Neural cell (in vitro differentiated cells): ENCODE data around the gene ELMO1. TPM values are rescaled to one million over a fixed set of nuclear protein-coding genes. Genes with fewer than 3 reads are reported as not detected.

Experiments used
- H2AFZ ChIP-seq: fragments of 200-600, 300-800 bp; sonication (generic), shearing (Covaris generic); 2 replicates; pipeline ENCODE4 v1.6.0; 2014; ENCODE audit warnings: low read depth, mild to moderate bottlenecking, antibody characterized with exemption, low read length, moderate library complexity
- H3F3A ChIP-seq: fragments of 200-600 bp; shearing (Covaris generic); 2 replicates; pipeline ENCODE4 v1.6.1; 2016; ENCODE audit warnings: mild to moderate bottlenecking, moderate library complexity, mixed read lengths, antibody characterized with exemption, low read length; ENCODE audit not compliant: insufficient read depth, poor library complexity, severe bottlenecking
- H3K27ac ChIP-seq: fragments of 200-600, 300-800 bp; sonication (generic), shearing (Covaris generic); 2 replicates; pipeline ENCODE4 v1.5.1; 2014; ENCODE audit warnings: mild to moderate bottlenecking, low read length, moderate library complexity
- H3K27me3 ChIP-seq: fragments of 300-800, 200-600 bp; sonication (generic), shearing (Covaris generic); 2 replicates; pipeline ENCODE4 v1.6.0; 2014; ENCODE audit warnings: mild to moderate bottlenecking, low read depth, low read length, moderate library complexity; ENCODE audit not compliant: insufficient read depth
- H3K36me3 ChIP-seq: fragments of 300-800, 200-600 bp; sonication (generic), shearing (Covaris generic); 2 replicates; pipeline ENCODE4 v1.5.1; 2014; ENCODE audit warnings: mild to moderate bottlenecking, antibody characterized with exemption, low read length, moderate library complexity; ENCODE audit not compliant: insufficient read depth
- H3K4me2 ChIP-seq: fragments of 300-800, 200-600 bp; sonication (generic), shearing (Covaris generic); 2 replicates; pipeline ENCODE4 v1.6.0; 2014; ENCODE audit warnings: mild to moderate bottlenecking, low read length
- H3K4me3 ChIP-seq: fragments of 300-800, 200-600 bp; sonication (generic), shearing (Covaris generic); 2 replicates; pipeline ENCODE4 v1.5.1; 2014; ENCODE audit warnings: mild to moderate bottlenecking, low read length, moderate library complexity
- H3K79me2 ChIP-seq: fragments of 200-600 bp; shearing (Covaris generic); replicated peaks from 2 replicates; pipeline ENCODE4 v1.6.0; 2014; ENCODE audit warnings: mild to moderate bottlenecking, low read length, moderate library complexity; ENCODE audit not compliant: insufficient read depth
- H3K9ac ChIP-seq: fragments of 300-800, 200-600 bp; sonication (generic), shearing (Covaris generic); 2 replicates; pipeline ENCODE4 v1.6.1; 2016; ENCODE audit warnings: mild to moderate bottlenecking, low read length, mixed read lengths
- H3K9me2 ChIP-seq: fragments of 200-600 bp; shearing (Covaris generic); 2 replicates; pipeline ENCODE4 v1.6.1; 2016; ENCODE audit warnings: mild to moderate bottlenecking, low read length, mixed read lengths; ENCODE audit not compliant: insufficient read depth
- H3K9me3 ChIP-seq: fragments of 200-600, 300-800 bp; sonication (generic), shearing (Covaris generic); 2 replicates; pipeline ENCODE4 v1.6.1; 2016; ENCODE audit warnings: mild to moderate bottlenecking, mixed run types, low read length, moderate library complexity, mixed read lengths
- H4K20me1 ChIP-seq: fragments of 200-600 bp; shearing (Covaris generic); 2 replicates; pipeline ENCODE4 v1.6.1; 2016; ENCODE audit warnings: mild to moderate bottlenecking, mixed run types; ENCODE audit not compliant: insufficient read depth
- CTCF ChIP-seq: fragments of 450-650 bp; IDR thresholded peaks from 2 replicates; pipeline ENCODE4 v1.5.1; 2014; ENCODE audit warnings: antibody characterized with exemption, mild to moderate bottlenecking, moderate library complexity; ENCODE audit not compliant: poor library complexity, severe bottlenecking
- EP300 ChIP-seq: fragments of 450-650 bp; conservative IDR thresholded peaks from 2 replicates; pipeline ENCODE4 v1.6.1; 2014; ENCODE audit warnings: antibody characterized with exemption, mild to moderate bottlenecking, moderate library complexity; ENCODE audit not compliant: poor library complexity, severe bottlenecking
- EZH2 ChIP-seq: fragments of 200-600, 300-800 bp; shearing (Covaris generic), sonication (generic); IDR thresholded peaks from 2 replicates; pipeline ENCODE4 v1.6.1; 2014; ENCODE audit warnings: antibody characterized with exemption, low read length, borderline replicate concordance, mild to moderate bottlenecking; ENCODE audit not compliant: insufficient read depth, poor library complexity, severe bottlenecking
- MXI1 ChIP-seq: fragments of 450-650 bp; conservative IDR thresholded peaks from 2 replicates; pipeline ENCODE4 v1.6.1; 2014; ENCODE audit warnings: antibody characterized with exemption, mild to moderate bottlenecking; ENCODE audit not compliant: poor library complexity, severe bottlenecking
- POLR2AphosphoS5 ChIP-seq: IDR thresholded peaks from 2 replicates; pipeline ENCODE4 v1.6.1; 2012
- RAD21 ChIP-seq: fragments of 450-650 bp; conservative IDR thresholded peaks from 2 replicates; pipeline ENCODE4 v1.6.1; 2014; ENCODE audit warnings: antibody characterized with exemption, mild to moderate bottlenecking, moderate library complexity
- SMC3 ChIP-seq: fragments of 450-650 bp; conservative IDR thresholded peaks from 2 replicates; pipeline ENCODE4 v1.6.1; 2014; ENCODE audit warnings: antibody characterized with exemption, mild to moderate bottlenecking, moderate library complexity; ENCODE audit not compliant: poor library complexity
- TAF1 ChIP-seq: IDR thresholded peaks from 2 replicates; pipeline ENCODE4 v1.6.1; 2012; ENCODE audit warnings: low read depth
- polyA plus RNA-seq: library from polyadenylated mRNA; depleted of rRNA; stranded (reverse); fragments of >200 nt; gene quantifications from 2 replicates; pipeline ENCODE4 v1.2.3, GENCODE V29; 2014
- TF ChIP-seq, protein P1 (sequence below): IDR thresholded peaks from 2 replicates; pipeline ENCODE4 v1.6.1; 2012; ENCODE audit warnings: borderline replicate concordance

The ELMO1 gene
- polyA plus RNA-seq, 1 donor from 2014 or later, result 12.2 TPM

DNA sequence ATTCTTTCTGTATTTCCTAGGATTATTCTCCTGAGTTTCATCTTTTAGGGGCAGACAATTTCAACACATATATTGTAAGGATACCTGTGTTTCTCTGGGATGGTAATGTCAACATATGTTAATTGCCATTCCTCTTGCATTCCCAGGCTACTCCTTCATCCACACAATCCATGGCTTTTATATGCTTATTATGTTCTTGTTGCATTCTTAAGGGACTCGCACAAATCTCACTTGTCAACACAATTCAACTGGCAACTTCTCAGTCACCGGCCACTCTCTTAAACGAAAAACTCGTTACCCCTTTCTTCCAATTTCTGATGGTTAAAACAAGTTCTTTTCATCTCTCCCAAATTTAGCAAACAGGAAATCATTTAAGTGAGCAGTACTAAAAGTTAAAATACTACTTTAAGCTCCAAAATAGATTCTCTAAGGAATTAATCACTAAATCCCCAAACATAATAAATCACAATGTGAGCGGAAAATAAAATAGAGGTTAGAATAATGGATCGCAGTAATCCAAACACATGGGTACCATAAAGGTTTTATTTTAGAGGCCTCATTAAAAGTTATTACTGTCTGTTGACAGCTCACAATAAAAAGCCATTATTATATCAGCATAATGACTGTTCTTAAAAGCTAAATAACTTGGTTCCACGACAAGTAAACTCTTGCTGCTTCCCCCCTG lies 223.2 kb downstream of the ELMO1 start:
- Histone ChIP-seq H3K27ac (no peak overlapping the region), H3K36me3 (no peaks in the 10 kb centered on the region), H3K4me3 (no peak overlapping the region)

GRCh38 chr7:37224746-37225145 lies 223.9 kb downstream of the ELMO1 start:
- no peaks in the 10 kb centered on the region for H3F3A ChIP-seq
- H3K9ac ChIP-seq, result no peak overlapping the region
- no peak overlapping the region for H3K27ac ChIP-seq
- no peaks in the 10 kb centered on the region for H3K9me3 ChIP-seq
- no peaks in the 10 kb centered on the region for H4K20me1 ChIP-seq
- H3K79me2 ChIP-seq, result no peaks in the 10 kb centered on the region
- no peaks in the 10 kb centered on the region for H3K9me2 ChIP-seq
- H3K4me2 ChIP-seq, result no peak overlapping the region
- no peaks in the 10 kb centered on the region for H3K27me3 ChIP-seq
- H3K4me3 ChIP-seq, result no peak overlapping the region
- no peak overlapping the region for H2AFZ ChIP-seq
- H3K36me3 ChIP-seq, result no peaks in the 10 kb centered on the region
- no peak for TF ChIP-seq EZH2
- no peak for TF ChIP-seq SMC3
- TF ChIP-seq POLR2AphosphoS5, result no peak
- TF ChIP-seq MXI1, result no peak
- TF ChIP-seq CTCF, result no peak
- no peak for TF ChIP-seq EP300
- TF ChIP-seq RAD21, result no peak
- TF ChIP-seq TAF1, result no peak

More for the DNA sequence above, 223.2 kb downstream of the ELMO1 start:
- H2AFZ ChIP-seq, result no peak overlapping the region
- H3K27me3 ChIP-seq, result no peaks in the 10 kb centered on the region
- H3K9ac ChIP-seq, result no peak overlapping the region
- H3K4me2 ChIP-seq, result no peak overlapping the region
- H3F3A ChIP-seq, result no peaks in the 10 kb centered on the region
- H3K79me2 ChIP-seq, result no peaks in the 10 kb centered on the region
- H3K9me2 ChIP-seq, result no peaks in the 10 kb centered on the region
- no peaks in the 10 kb centered on the region for H3K9me3 ChIP-seq
- no peaks in the 10 kb centered on the region for H4K20me1 ChIP-seq
- TF ChIP-seq POLR2AphosphoS5, result no peak
- TF ChIP-seq CTCF, result no peak
- TF ChIP-seq TAF1, result no peak
- no peak for TF ChIP-seq MXI1
- no peak for TF ChIP-seq EP300
- no peak for TF ChIP-seq SMC3
- no peak for TF ChIP-seq EZH2
- TF ChIP-seq, protein P1, sequence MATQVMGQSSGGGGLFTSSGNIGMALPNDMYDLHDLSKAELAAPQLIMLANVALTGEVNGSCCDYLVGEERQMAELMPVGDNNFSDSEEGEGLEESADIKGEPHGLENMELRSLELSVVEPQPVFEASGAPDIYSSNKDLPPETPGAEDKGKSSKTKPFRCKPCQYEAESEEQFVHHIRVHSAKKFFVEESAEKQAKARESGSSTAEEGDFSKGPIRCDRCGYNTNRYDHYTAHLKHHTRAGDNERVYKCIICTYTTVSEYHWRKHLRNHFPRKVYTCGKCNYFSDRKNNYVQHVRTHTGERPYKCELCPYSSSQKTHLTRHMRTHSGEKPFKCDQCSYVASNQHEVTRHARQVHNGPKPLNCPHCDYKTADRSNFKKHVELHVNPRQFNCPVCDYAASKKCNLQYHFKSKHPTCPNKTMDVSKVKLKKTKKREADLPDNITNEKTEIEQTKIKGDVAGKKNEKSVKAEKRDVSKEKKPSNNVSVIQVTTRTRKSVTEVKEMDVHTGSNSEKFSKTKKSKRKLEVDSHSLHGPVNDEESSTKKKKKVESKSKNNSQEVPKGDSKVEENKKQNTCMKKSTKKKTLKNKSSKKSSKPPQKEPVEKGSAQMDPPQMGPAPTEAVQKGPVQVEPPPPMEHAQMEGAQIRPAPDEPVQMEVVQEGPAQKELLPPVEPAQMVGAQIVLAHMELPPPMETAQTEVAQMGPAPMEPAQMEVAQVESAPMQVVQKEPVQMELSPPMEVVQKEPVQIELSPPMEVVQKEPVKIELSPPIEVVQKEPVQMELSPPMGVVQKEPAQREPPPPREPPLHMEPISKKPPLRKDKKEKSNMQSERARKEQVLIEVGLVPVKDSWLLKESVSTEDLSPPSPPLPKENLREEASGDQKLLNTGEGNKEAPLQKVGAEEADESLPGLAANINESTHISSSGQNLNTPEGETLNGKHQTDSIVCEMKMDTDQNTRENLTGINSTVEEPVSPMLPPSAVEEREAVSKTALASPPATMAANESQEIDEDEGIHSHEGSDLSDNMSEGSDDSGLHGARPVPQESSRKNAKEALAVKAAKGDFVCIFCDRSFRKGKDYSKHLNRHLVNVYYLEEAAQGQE, result no peak
- no peak for TF ChIP-seq RAD21
